BLaER1 (cell line): ENCODE measurements around the gene BIRC7.
A peak's percentile ranks its signal among the peaks of the same experiment; 100 is the strongest.
"Not testable (repeated sequence)": the region's sequence is repeated elsewhere in the genome, so short reads cannot be mapped to it uniquely, and the experiment has no call there.

Experiments used
- H3K27ac ChIP-seq: shearing (Covaris generic); formaldehyde crosslinking; 2 replicates; pipeline ENCODE4 v1.8.1; 2022
- H3K27me3 ChIP-seq: shearing (Covaris generic); formaldehyde crosslinking; 2 replicates; pipeline ENCODE4 v1.8.1; 2022
- H3K36me3 ChIP-seq: shearing (Covaris generic); formaldehyde crosslinking; 2 replicates; pipeline ENCODE4 v1.8.1; 2022
- H3K4me1 ChIP-seq: shearing (Covaris generic); formaldehyde crosslinking; 2 replicates; pipeline ENCODE4 v1.8.1; 2022
- H3K4me2 ChIP-seq: shearing (Covaris generic); formaldehyde crosslinking; 2 replicates; pipeline ENCODE4 v1.8.1; 2022
- H3K4me3 ChIP-seq: shearing (Covaris generic); formaldehyde crosslinking; 2 replicates; pipeline ENCODE4 v1.8.1; 2022
- H3K9ac ChIP-seq: shearing (Covaris generic); formaldehyde crosslinking; 2 replicates; pipeline ENCODE4 v1.8.1; 2022
- H3K9me3 ChIP-seq: shearing (Covaris generic); formaldehyde crosslinking; 2 replicates; pipeline ENCODE4 v1.8.1; 2022
- H4K20me1 ChIP-seq: shearing (Covaris generic); formaldehyde crosslinking; 2 replicates; pipeline ENCODE4 v1.8.1; 2022
- Cebpa-rat ChIP-seq: shearing (Covaris generic); IDR thresholded peaks from 2 replicates; pipeline ENCODE4 v1.8.1; 2022

The BIRC7 gene

GRCh38 chr20:63216849-63217471 lies 18.7 kb upstream of the BIRC7 start:
- H3K4me1 ChIP-seq: peaks cover 54% of the 10 kb centered on the region
- H3K9me3 ChIP-seq: no peaks in the 10 kb centered on the region
- peak overlapping the region; percentile 96 for H3K4me3 ChIP-seq
- TF ChIP-seq Cebpa-rat: no peak
- peak overlapping the region; percentile 97 for H3K27ac ChIP-seq
- H3K27me3 ChIP-seq: no peaks in the 10 kb centered on the region
- H4K20me1 ChIP-seq: peaks cover 39% of the 10 kb centered on the region
- H3K9ac ChIP-seq: peak overlapping the region; percentile 98
- H3K36me3 ChIP-seq: peaks cover 31% of the 10 kb centered on the region
- H3K4me2 ChIP-seq: peak overlapping the region; percentile 90

GRCh38 chr20:63217706-63218105 lies 18.0 kb upstream of the BIRC7 start:
- Histone ChIP-seq H3K27ac (peak overlapping the region; percentile 97), H3K27me3 (no peaks in the 10 kb centered on the region), H3K36me3 (peaks cover 24% of the 10 kb centered on the region), H3K4me2 (peak overlapping the region; percentile 90), H3K4me1 (peaks cover 47% of the 10 kb centered on the region), H3K4me3 (no peak overlapping the region; the same call in 1 of the 2 replicates), H4K20me1 (peaks cover 31% of the 10 kb centered on the region), H3K9ac (peak overlapping the region; percentile 98; the same call in 1 of the 2 replicates), H3K9me3 (no peaks in the 10 kb centered on the region)
- TF ChIP-seq Cebpa-rat: no peak

GRCh38 chr20:63218701-63219446 lies 16.8 kb upstream of the BIRC7 start:
- Histone ChIP-seq H4K20me1 (peaks cover 20% of the 10 kb centered on the region), H3K9me3 (no peaks in the 10 kb centered on the region), H3K4me1 (peaks cover 47% of the 10 kb centered on the region), H3K4me3 (no peak overlapping the region), H3K27me3 (no peaks in the 10 kb centered on the region), H3K27ac (peak overlapping the region; percentile 97; the same call in 1 of the 2 replicates), H3K4me2 (no peak overlapping the region), H3K9ac (no peak overlapping the region), H3K36me3 (peaks cover 12% of the 10 kb centered on the region)
- TF ChIP-seq Cebpa-rat: no peak

GRCh38 chr20:63219447-63219821 lies 16.3 kb upstream of the BIRC7 start:
- Histone ChIP-seq H3K4me2 (no peak overlapping the region), H3K9ac (no peak overlapping the region), H3K9me3 (no peaks in the 10 kb centered on the region), H3K4me1 (peaks cover 48% of the 10 kb centered on the region), H3K27ac (no peak overlapping the region), H3K4me3 (no peak overlapping the region), H4K20me1 (peaks cover 14% of the 10 kb centered on the region), H3K27me3 (no peaks in the 10 kb centered on the region), H3K36me3 (peaks cover 6% of the 10 kb centered on the region)
- no peak for TF ChIP-seq Cebpa-rat

GRCh38 chr20:63219866-63220521 lies 15.7 kb upstream of the BIRC7 start:
- Histone ChIP-seq H3K4me2 (no peak overlapping the region), H3K9me3 (no peaks in the 10 kb centered on the region), H3K4me3 (no peak overlapping the region), H3K9ac (no peak overlapping the region), H3K27me3 (no peaks in the 10 kb centered on the region), H3K36me3 (peaks cover under 1% of the 10 kb centered on the region; the same call in 1 of the 2 replicates), H3K27ac (no peak overlapping the region), H3K4me1 (peaks cover 48% of the 10 kb centered on the region), H4K20me1 (peaks cover 8% of the 10 kb centered on the region)
- no peak for TF ChIP-seq Cebpa-rat

GRCh38 chr20:63220696-63221399 lies 14.9 kb upstream of the BIRC7 start:
- H3K9ac ChIP-seq: no peak overlapping the region

GRCh38 chr20:63221400-63222053 lies 14.2 kb upstream of the BIRC7 start:
- not testable (repeated sequence) for H4K20me1 ChIP-seq, H3K36me3 ChIP-seq, H3K4me3 ChIP-seq, H3K27ac ChIP-seq, H3K4me2 ChIP-seq, H3K9ac ChIP-seq, H3K9me3 ChIP-seq, H3K27me3 ChIP-seq
- peaks cover 56% of the 10 kb centered on the region for H3K4me1 ChIP-seq

More at GRCh38 chr20:63220696-63221399, 14.9 kb upstream of the BIRC7 start:
- Histone ChIP-seq H3K4me1 (peaks cover 54% of the 10 kb centered on the region), H3K4me3 (no peak overlapping the region), H4K20me1 (no peaks in the 10 kb centered on the region), H3K4me2 (no peak overlapping the region), H3K9me3 (no peaks in the 10 kb centered on the region), H3K27me3 (no peaks in the 10 kb centered on the region), H3K36me3 (no peaks in the 10 kb centered on the region), H3K27ac (no peak overlapping the region)
- no peak for TF ChIP-seq Cebpa-rat

- no peak overlapping the region for H3K4me3 ChIP-seq
- peak overlapping the region; percentile 24; the same call in 1 of the 2 replicates for H3K9ac ChIP-seq
- H3K27me3 ChIP-seq: no peaks in the 10 kb centered on the region
- peaks cover 46% of the 10 kb centered on the region for H3K4me1 ChIP-seq
- H3K36me3 ChIP-seq: no peaks in the 10 kb centered on the region
- TF ChIP-seq Cebpa-rat: no peak
- H3K9me3 ChIP-seq: no peaks in the 10 kb centered on the region
- H4K20me1 ChIP-seq: no peaks in the 10 kb centered on the region
- H3K4me2 ChIP-seq: no peak overlapping the region
- no peak overlapping the region for H3K27ac ChIP-seq
Measured at GRCh38 chr20:63222541-63222940, 13.2 kb upstream of the BIRC7 start.

- Histone ChIP-seq H3K36me3 (no peaks in the 10 kb centered on the region), H3K27me3 (no peaks in the 10 kb centered on the region), H3K4me2 (peak overlapping the region; percentile 49; the same call in 1 of the 2 replicates), H3K27ac (no peak overlapping the region), H3K9me3 (no peaks in the 10 kb centered on the region), H3K4me1 (peaks cover 41% of the 10 kb centered on the region), H4K20me1 (no peaks in the 10 kb centered on the region), H3K9ac (no peak overlapping the region), H3K4me3 (no peak overlapping the region)
- TF ChIP-seq Cebpa-rat: no peak
Measured at GRCh38 chr20:63223121-63223825, 12.4 kb upstream of the BIRC7 start.
